HTERT RPE-1 (cell line): ENCODE results near the gene EXT2.

ENCODE experiments used
- in situ Hi-C: fragments of 300-500 bp; cut with MboI; formaldehyde crosslinking; loops from 4 replicates; pipeline ENCODE4 v1.14.3; 2020; ENCODE audit warnings: low sequenced_read_pairs

The EXT2 gene

GRCh38 chr11:44130751-44131150 is 35.3 kb downstream of the EXT2 start:
- in situ Hi-C loops, result no loop called here

GRCh38 chr11:44133335-44133946 is 38.0 kb downstream of the EXT2 start:
- in situ Hi-C loops, result no loop called here

GRCh38 chr11:44134625-44135024 is 39.1 kb downstream of the EXT2 start:
- in situ Hi-C loops, result no loop called here

- in situ Hi-C loops, result no loop called here
Observed at GRCh38 chr11:44136176-44136945, 40.9 kb downstream of the EXT2 start.

- in situ Hi-C loops, result no loop called here
Observed at GRCh38 chr11:44137057-44137456, 41.6 kb downstream of the EXT2 start.

GRCh38 chr11:44138286-44138685 is 42.8 kb downstream of the EXT2 start:
- in situ Hi-C loops, result no loop called here

GRCh38 chr11:44138980-44139379 is 43.5 kb downstream of the EXT2 start:
- in situ Hi-C loops, result no loop called here

GRCh38 chr11:44139565-44140330 is 44.3 kb downstream of the EXT2 start:
- in situ Hi-C loops, result no loop called here

- in situ Hi-C loops, result no loop called here
Observed at GRCh38 chr11:44140372-44140771, 44.9 kb downstream of the EXT2 start.

GRCh38 chr11:44140805-44141204 is 45.3 kb downstream of the EXT2 start:
- in situ Hi-C loops, result no loop called here

- in situ Hi-C loops, result no loop called here
Observed at GRCh38 chr11:44143987-44144909, 48.8 kb downstream of the EXT2 start.

- in situ Hi-C loops, result no loop called here
Observed at GRCh38 chr11:44145011-44145775, 49.7 kb downstream of the EXT2 start.

- in situ Hi-C loops, result no loop called here
Observed at GRCh38 chr11:44146931-44147330, 51.5 kb downstream of the EXT2 start.

- in situ Hi-C loops, result no loop called here
Observed at GRCh38 chr11:44147751-44148150, 52.3 kb downstream of the EXT2 start.

GRCh38 chr11:44149651-44150050 is 54.2 kb downstream of the EXT2 start:
- in situ Hi-C loops, result no loop called here

- in situ Hi-C loops, result no loop called here
Observed at GRCh38 chr11:44150401-44150800, 54.9 kb downstream of the EXT2 start.

- in situ Hi-C loops, result no loop called here
Observed at GRCh38 chr11:44157019-44157418, 61.5 kb downstream of the EXT2 start.

GRCh38 chr11:44158384-44158783 is 62.9 kb downstream of the EXT2 start:
- in situ Hi-C loops, result no loop called here

GRCh38 chr11:44159848-44160721 is 64.6 kb downstream of the EXT2 start:
- in situ Hi-C loops, result no loop called here
